HL-60 (cell line): ENCODE results near the gene POPDC3.

ENCODE experiments used
- CTCF ChIP-seq: IDR thresholded peaks from one replicate; pipeline ENCODE4 v1.5.1; 2011; ENCODE audit warnings: low read length, control low read depth, inconsistent platforms; ENCODE audit not compliant: insufficient read depth
- GABPA ChIP-seq: IDR thresholded peaks from 2 replicates; pipeline ENCODE4 v1.6.1; 2012; ENCODE audit warnings: low read depth
- POLR2AphosphoS5 ChIP-seq: IDR thresholded peaks from 2 replicates; pipeline ENCODE4 v1.6.1; 2012; ENCODE audit warnings: low read depth
- TF ChIP-seq, protein P1 (sequence below): IDR thresholded peaks from 2 replicates; pipeline ENCODE4 v1.6.1; 2012; ENCODE audit warnings: low read depth; ENCODE audit not compliant: insufficient replicate concordance

GRCh38 chr6:105121981-105122380 is 57.8 kb downstream of the POPDC3 start:
- TF ChIP-seq CTCF (no peak), POLR2AphosphoS5 (no peak), GABPA (no peak)
- TF ChIP-seq, protein P1, sequence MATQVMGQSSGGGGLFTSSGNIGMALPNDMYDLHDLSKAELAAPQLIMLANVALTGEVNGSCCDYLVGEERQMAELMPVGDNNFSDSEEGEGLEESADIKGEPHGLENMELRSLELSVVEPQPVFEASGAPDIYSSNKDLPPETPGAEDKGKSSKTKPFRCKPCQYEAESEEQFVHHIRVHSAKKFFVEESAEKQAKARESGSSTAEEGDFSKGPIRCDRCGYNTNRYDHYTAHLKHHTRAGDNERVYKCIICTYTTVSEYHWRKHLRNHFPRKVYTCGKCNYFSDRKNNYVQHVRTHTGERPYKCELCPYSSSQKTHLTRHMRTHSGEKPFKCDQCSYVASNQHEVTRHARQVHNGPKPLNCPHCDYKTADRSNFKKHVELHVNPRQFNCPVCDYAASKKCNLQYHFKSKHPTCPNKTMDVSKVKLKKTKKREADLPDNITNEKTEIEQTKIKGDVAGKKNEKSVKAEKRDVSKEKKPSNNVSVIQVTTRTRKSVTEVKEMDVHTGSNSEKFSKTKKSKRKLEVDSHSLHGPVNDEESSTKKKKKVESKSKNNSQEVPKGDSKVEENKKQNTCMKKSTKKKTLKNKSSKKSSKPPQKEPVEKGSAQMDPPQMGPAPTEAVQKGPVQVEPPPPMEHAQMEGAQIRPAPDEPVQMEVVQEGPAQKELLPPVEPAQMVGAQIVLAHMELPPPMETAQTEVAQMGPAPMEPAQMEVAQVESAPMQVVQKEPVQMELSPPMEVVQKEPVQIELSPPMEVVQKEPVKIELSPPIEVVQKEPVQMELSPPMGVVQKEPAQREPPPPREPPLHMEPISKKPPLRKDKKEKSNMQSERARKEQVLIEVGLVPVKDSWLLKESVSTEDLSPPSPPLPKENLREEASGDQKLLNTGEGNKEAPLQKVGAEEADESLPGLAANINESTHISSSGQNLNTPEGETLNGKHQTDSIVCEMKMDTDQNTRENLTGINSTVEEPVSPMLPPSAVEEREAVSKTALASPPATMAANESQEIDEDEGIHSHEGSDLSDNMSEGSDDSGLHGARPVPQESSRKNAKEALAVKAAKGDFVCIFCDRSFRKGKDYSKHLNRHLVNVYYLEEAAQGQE = no peak
